Ishikawa (cell line): ENCODE results near the gene RASSF5.

Source experiments
- CEBPB ChIP-seq: IDR thresholded peaks from 2 replicates; pipeline ENCODE4 v1.6.1; 2012
- CREB1 ChIP-seq: IDR thresholded peaks from 2 replicates; pipeline ENCODE4 v1.6.1; 2012; ENCODE audit warnings: low read depth
- EP300 ChIP-seq: IDR thresholded peaks from 2 replicates; pipeline ENCODE4 v1.6.1; 2012; ENCODE audit warnings: borderline replicate concordance
- MAX ChIP-seq: IDR thresholded peaks from 2 replicates; pipeline ENCODE4 v1.6.1; 2012
- NFIC ChIP-seq: IDR thresholded peaks from 2 replicates; pipeline ENCODE4 v1.6.1; 2012
- RAD21 ChIP-seq: IDR thresholded peaks from 2 replicates; pipeline ENCODE4 v1.6.1; 2012; ENCODE audit warnings: low read depth
- REST ChIP-seq: IDR thresholded peaks from 2 replicates; pipeline ENCODE4 v1.6.1; 2012; ENCODE audit warnings: low read depth, mild to moderate bottlenecking
- TAF1 ChIP-seq: IDR thresholded peaks from 2 replicates; pipeline ENCODE4 v1.6.1; 2012; ENCODE audit warnings: low read depth, mild to moderate bottlenecking
- TCF12 ChIP-seq: IDR thresholded peaks from 2 replicates; pipeline ENCODE4 v1.6.1; 2012; ENCODE audit warnings: low read depth
- USF1 ChIP-seq: IDR thresholded peaks from 2 replicates; pipeline ENCODE4 v1.6.1; 2012
- YY1 ChIP-seq: IDR thresholded peaks from 2 replicates; pipeline ENCODE4 v1.6.1; 2012; ENCODE audit warnings: low read depth
- ZBTB7A ChIP-seq: IDR thresholded peaks from 2 replicates; pipeline ENCODE4 v1.6.1; 2012; ENCODE audit warnings: low read depth

- TF ChIP-seq REST = no peak
- TF ChIP-seq ZBTB7A = no peak
- TF ChIP-seq TCF12 = no peak
- no peak for TF ChIP-seq CEBPB
- no peak for TF ChIP-seq YY1
- no peak for TF ChIP-seq CREB1
- no peak for TF ChIP-seq EP300
- TF ChIP-seq MAX = no peak
- TF ChIP-seq RAD21 = no peak
- TF ChIP-seq TAF1 = no peak
- TF ChIP-seq NFIC = no peak
- TF ChIP-seq USF1 = no peak
Observed at GRCh38 chr1:206588492-206588891, 81.2 kb downstream of the RASSF5 start.
